Thyroid gland (tissue), 4 donors: Measurements from ENCODE around the gene BCL6. TPM values are rescaled to one million over a fixed set of nuclear protein-coding genes. Genes with fewer than 3 reads are reported as not detected.

Source experiments
- DNase-seq, 2 donors: peaks; one replicate each; pipeline ENCODE4 v3.0.0-alpha.2; 2019
- H3K27ac ChIP-seq, 3 donors: fragments of 200-600 bp; sonication (generic); 1 replicate in 2 of 3; 2 replicates in 1 of 3; pipeline ENCODE4 v1.5.1; 2016 to 2019; ENCODE audit warnings: mild to moderate bottlenecking in 1 of 3, moderate library complexity in 1 of 3
- H3K27me3 ChIP-seq: fragments of 200-600 bp; sonication (generic); one replicate; pipeline ENCODE4 v1.5.1; 2019
- H3K36me3 ChIP-seq, 2 donors: fragments of 200-600 bp; sonication (generic); one replicate each; pipeline ENCODE4 v1.5.1; 2016 to 2019
- H3K4me1 ChIP-seq, 2 donors: fragments of 200-600 bp; sonication (generic); one replicate each; pipeline ENCODE4 v1.5.1; 2017 to 2019
- H3K4me3 ChIP-seq, 3 donors: fragments of 200-600 bp; sonication (generic); replicated peaks in 1 of 3; 1 replicate in 2 of 3; 2 replicates in 1 of 3; pipeline ENCODE4 v1.5.1; 2016; ENCODE audit warnings: mild to moderate bottlenecking in 1 of 3
- H3K9me3 ChIP-seq: fragments of 200-600 bp; sonication (generic); one replicate; pipeline ENCODE4 v1.5.1; 2017
- CTCF ChIP-seq, 6 experiments: fragments of 200-600 bp in 3 of 6; fragments of 450-650 bp in 3 of 6; sonication (generic) in 3 of 6; IDR thresholded peaks; one replicate each; pipeline ENCODE4 v1.5.1; 2016 to 2019; ENCODE audit warnings: antibody characterized with exemption in 6 of 6, mild to moderate bottlenecking in 2 of 6, inconsistent platforms in 1 of 6, moderate library complexity in 1 of 6
- POLR2A ChIP-seq, 2 donors: fragments of 450-650 bp; IDR thresholded peaks; one replicate each; pipeline ENCODE4 v1.6.1; 2017; ENCODE audit warnings: antibody characterized with exemption in 2 of 2, mild to moderate bottlenecking in 2 of 2, moderate library complexity in 1 of 2
- WGBS, 2 donors: methylation state at CpG; one replicate each; pipeline ENCODE4 v1.1.5; 2017; 5-methylcytosine and 5-hydroxymethylcytosine counted together
- intact Hi-C: fragments of 100-400 bp; cut with DNase I; formaldehyde crosslinking; loops from one replicate; pipeline ENCODE4 v1.15.1; 2023
- total RNA-seq, 4 donors: library from RNA; depleted of rRNA; stranded (reverse); fragments of >200 nt; gene quantifications; one replicate each; pipeline ENCODE4 v1.2.3, GENCODE V29; 2016

Gene BCL6
- total RNA-seq, 4 donors from 2014 or later, result 40.3 to 109 (median 67.2) TPM

DNA sequence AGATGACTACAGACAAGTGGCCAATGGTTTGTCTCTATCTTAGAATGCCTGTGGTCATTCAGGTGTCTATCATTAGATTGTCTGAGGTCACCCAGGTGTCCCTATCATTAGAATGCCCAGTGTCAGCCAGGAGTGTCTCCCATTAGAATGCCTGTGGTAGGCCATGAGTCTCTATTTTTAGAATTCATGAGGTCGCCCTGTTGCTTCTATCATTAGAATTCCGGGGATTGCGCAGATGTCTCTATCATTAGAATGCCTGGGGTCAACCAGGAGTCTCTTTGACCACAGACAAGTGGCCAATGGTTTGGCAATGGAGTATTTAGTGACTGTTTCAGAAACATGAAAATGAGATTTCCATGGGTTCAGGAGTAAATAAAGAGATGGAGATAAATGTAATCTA is 50.5 kb downstream of the BCL6 start:
- DNase-seq, result no peak
- H3K9me3 ChIP-seq, result no peaks in the 10 kb centered on the region
- TF ChIP-seq CTCF (IDR thresholded peaks at IDR 0.05), result no peak
- no peak for TF ChIP-seq POLR2A (IDR thresholded peaks at IDR 0.05)
- intact Hi-C loops, result no loop called here
- no peaks in the 10 kb centered on the region for H3K36me3 ChIP-seq
- no peaks in the 10 kb centered on the region for H3K4me1 ChIP-seq
- H3K27ac ChIP-seq, result no peak overlapping the region
- no peaks in the 10 kb centered on the region for H3K27me3 ChIP-seq
- H3K4me3 ChIP-seq, result no peak overlapping the region
- 65 to 88% methylated on average over 3 of the region's 3 CpGs for WGBS, 2 donors

DNA sequence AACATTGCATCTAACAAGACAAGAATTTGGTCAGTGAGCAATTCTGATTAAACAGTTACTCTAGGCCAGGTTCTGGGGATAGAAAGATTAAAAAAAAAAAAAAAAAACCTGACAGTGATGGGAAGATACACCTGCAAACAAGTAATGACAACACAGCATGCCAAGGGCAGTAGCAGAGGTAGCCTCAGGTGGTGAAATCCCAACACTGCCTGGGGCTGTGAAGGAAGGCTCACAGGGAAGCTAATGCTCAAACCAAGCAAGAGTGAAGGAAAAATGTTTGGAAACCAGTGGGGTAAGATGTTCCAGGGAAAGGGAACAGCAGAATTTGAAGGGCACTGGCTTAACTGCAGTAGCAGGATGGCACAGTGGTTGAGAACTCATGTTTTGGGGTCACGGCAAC is 51.8 kb downstream of the BCL6 start:
- TF ChIP-seq CTCF (IDR thresholded peaks at IDR 0.05) (no peak), POLR2A (IDR thresholded peaks at IDR 0.05) (no peak)
- intact Hi-C loops, result no loop called here
- Histone ChIP-seq H3K27me3 (no peaks in the 10 kb centered on the region), H3K27ac (no peak overlapping the region), H3K9me3 (no peaks in the 10 kb centered on the region), H3K36me3 (no peaks in the 10 kb centered on the region), H3K4me3 (no peak overlapping the region), H3K4me1 (no peaks in the 10 kb centered on the region)
- no peak for DNase-seq
- WGBS, 2 donors, result 91 to 93% methylated on average over 1 of the region's 1 CpG

GRCh38 chr3:187689984-187690383 is 55.3 kb downstream of the BCL6 start:
- WGBS, 2 donors, result 77 to 79% methylated on average over 4 of the region's 4 CpGs
- H3K27ac ChIP-seq, result no peak overlapping the region
- DNase-seq, result no peak
- no peaks in the 10 kb centered on the region for H3K4me1 ChIP-seq
- no peaks in the 10 kb centered on the region for H3K9me3 ChIP-seq
- H3K27me3 ChIP-seq, result no peaks in the 10 kb centered on the region
- no peak for TF ChIP-seq CTCF (IDR thresholded peaks at IDR 0.05)
- TF ChIP-seq POLR2A (IDR thresholded peaks at IDR 0.05), result no peak
- no peaks in the 10 kb centered on the region for H3K36me3 ChIP-seq
- H3K4me3 ChIP-seq, result no peak overlapping the region
- intact Hi-C loops, result no loop called here

GRCh38 chr3:187686621-187687273 is 58.5 kb downstream of the BCL6 start:
- 84 to 96% methylated on average over 5 of the region's 5 CpGs for WGBS, 2 donors
- DNase-seq, result no peak
- H3K36me3 ChIP-seq, result no peaks in the 10 kb centered on the region
- no peak overlapping the region for H3K27ac ChIP-seq
- H3K4me1 ChIP-seq, result no peaks in the 10 kb centered on the region
- H3K4me3 ChIP-seq, result no peak overlapping the region
- no peaks in the 10 kb centered on the region for H3K9me3 ChIP-seq
- intact Hi-C loops, result no loop called here
- TF ChIP-seq CTCF (IDR thresholded peaks at IDR 0.05) (no peak), POLR2A (IDR thresholded peaks at IDR 0.05) (no peak)
- no peaks in the 10 kb centered on the region for H3K27me3 ChIP-seq

DNA sequence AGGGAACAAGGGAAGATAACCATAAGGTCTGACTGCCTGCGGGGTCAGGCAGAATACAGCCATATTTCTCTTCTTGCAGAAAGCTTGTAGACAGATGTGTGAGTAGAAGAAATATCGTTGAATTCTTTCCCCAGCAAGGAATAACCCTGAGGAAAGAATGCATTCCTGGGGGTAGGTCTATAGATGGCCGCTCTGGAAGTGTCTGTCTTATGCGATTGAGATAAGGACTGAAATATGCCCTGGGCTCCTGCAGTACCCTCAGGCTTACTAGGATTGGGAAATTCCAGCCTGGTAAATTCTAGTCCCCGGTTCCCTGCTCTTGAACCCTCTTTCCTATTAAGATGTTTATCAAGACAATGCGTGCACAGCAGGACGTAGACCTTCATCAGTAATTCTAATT is 59.3 kb downstream of the BCL6 start:
- H3K27me3 ChIP-seq, result no peaks in the 10 kb centered on the region
- no peaks in the 10 kb centered on the region for H3K9me3 ChIP-seq
- intact Hi-C loops, result no loop called here
- no peak overlapping the region for H3K27ac ChIP-seq
- WGBS, 2 donors, result 94 to 96% methylated on average over 7 of the region's 7 CpGs
- H3K36me3 ChIP-seq, result no peaks in the 10 kb centered on the region
- DNase-seq, result no peak
- H3K4me3 ChIP-seq, result no peak overlapping the region
- TF ChIP-seq POLR2A (IDR thresholded peaks at IDR 0.05) (no peak), CTCF (IDR thresholded peaks at IDR 0.05) (no peak)
- H3K4me1 ChIP-seq, result no peaks in the 10 kb centered on the region
